Parathyroid adenoma (tissue), 2 donors: Measurements from ENCODE around the gene PI4K2A.
"Not testable (repeated sequence)": the region's sequence is repeated elsewhere in the genome, so short reads cannot be mapped to it uniquely, and the experiment has no call there.

Source experiments
- H2AFZ ChIP-seq: fragments of 300-600 bp; sonication (generic); one replicate; pipeline ENCODE4 v1.7.0; 2017; ENCODE audit warnings: antibody characterized with exemption, mild to moderate bottlenecking
- H3K27ac ChIP-seq: fragments of 300-600 bp; sonication (generic); one replicate; pipeline ENCODE4 v1.7.0; 2017
- H3K27me3 ChIP-seq: fragments of 300-600 bp; sonication (generic); one replicate; pipeline ENCODE4 v1.7.0; 2017; ENCODE audit warnings: low read length; ENCODE audit not compliant: control insufficient read depth, insufficient read depth
- H3K36me3 ChIP-seq: fragments of 300-600 bp; sonication (generic); one replicate; pipeline ENCODE4 v1.7.0; 2017; ENCODE audit warnings: low read length; ENCODE audit not compliant: control insufficient read depth, insufficient read depth
- H3K4me1 ChIP-seq: fragments of 300-600 bp; sonication (generic); one replicate; pipeline ENCODE4 v1.7.0; 2017; ENCODE audit warnings: control low read depth
- H3K4me2 ChIP-seq: fragments of 300-600 bp; sonication (generic); one replicate; pipeline ENCODE4 v1.7.0; 2017; ENCODE audit warnings: low read length
- H3K4me3 ChIP-seq: fragments of 300-600 bp; sonication (generic); one replicate; pipeline ENCODE4 v1.7.0; 2017; ENCODE audit warnings: low read depth, low read length
- H3K79me2 ChIP-seq: fragments of 300-600 bp; sonication (generic); one replicate; pipeline ENCODE4 v1.7.0; 2017; ENCODE audit warnings: control low read depth
- H3K9ac ChIP-seq: fragments of 300-600 bp; sonication (generic); one replicate; pipeline ENCODE4 v1.7.0; 2017; ENCODE audit warnings: mild to moderate bottlenecking
- H3K9me3 ChIP-seq: fragments of 300-600 bp; sonication (generic); one replicate; pipeline ENCODE4 v1.7.0; 2017; ENCODE audit warnings: low read length; ENCODE audit not compliant: control insufficient read depth
- TF ChIP-seq, protein P1 (sequence below): fragments of 300-600 bp; sonication (generic); IDR thresholded peaks from one replicate; pipeline ENCODE4 v1.7.0; 2017; ENCODE audit warnings: antibody characterized with exemption, mild to moderate bottlenecking
- donor health status: primary hyperparathyroidism.

Gene PI4K2A

DNA sequence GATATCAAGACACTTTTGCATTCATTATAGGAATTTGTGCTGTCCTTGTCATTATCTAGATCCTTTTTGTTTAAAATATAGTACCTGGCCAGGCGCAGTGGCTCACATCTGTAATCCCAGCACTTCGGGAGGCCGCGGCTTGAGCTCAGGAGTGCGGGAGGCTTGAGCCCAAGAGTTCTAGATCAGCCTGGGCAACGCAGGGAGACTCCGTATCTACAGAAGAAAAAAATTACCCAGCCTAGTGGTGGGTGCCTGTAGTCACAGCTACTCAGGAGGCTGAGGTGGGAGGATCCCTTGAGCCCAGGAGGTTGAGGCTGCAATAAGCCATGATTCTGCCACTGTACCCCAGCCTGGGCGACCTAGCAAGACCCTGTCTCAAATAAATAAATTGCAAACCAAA is 6.5 kb upstream of the PI4K2A start:
- TF ChIP-seq, protein P1, sequence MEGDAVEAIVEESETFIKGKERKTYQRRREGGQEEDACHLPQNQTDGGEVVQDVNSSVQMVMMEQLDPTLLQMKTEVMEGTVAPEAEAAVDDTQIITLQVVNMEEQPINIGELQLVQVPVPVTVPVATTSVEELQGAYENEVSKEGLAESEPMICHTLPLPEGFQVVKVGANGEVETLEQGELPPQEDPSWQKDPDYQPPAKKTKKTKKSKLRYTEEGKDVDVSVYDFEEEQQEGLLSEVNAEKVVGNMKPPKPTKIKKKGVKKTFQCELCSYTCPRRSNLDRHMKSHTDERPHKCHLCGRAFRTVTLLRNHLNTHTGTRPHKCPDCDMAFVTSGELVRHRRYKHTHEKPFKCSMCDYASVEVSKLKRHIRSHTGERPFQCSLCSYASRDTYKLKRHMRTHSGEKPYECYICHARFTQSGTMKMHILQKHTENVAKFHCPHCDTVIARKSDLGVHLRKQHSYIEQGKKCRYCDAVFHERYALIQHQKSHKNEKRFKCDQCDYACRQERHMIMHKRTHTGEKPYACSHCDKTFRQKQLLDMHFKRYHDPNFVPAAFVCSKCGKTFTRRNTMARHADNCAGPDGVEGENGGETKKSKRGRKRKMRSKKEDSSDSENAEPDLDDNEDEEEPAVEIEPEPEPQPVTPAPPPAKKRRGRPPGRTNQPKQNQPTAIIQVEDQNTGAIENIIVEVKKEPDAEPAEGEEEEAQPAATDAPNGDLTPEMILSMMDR, result peak; percentile 15
- H3K27ac ChIP-seq, result peak overlapping the region; percentile 88
- H3K27me3 ChIP-seq, result no peaks in the 10 kb centered on the region
- peak overlapping the region; percentile 84 for H3K4me3 ChIP-seq
- H3K36me3 ChIP-seq, result no peaks in the 10 kb centered on the region
- H3K9ac ChIP-seq, result no peak overlapping the region
- H3K9me3 ChIP-seq, result no peaks in the 10 kb centered on the region
- H3K4me1 ChIP-seq, result peaks cover 5% of the 10 kb centered on the region
- H3K79me2 ChIP-seq, result peaks cover 11% of the 10 kb centered on the region
- peak overlapping the region; percentile 68 for H3K4me2 ChIP-seq
- H2AFZ ChIP-seq, result peak overlapping the region; percentile 100

DNA sequence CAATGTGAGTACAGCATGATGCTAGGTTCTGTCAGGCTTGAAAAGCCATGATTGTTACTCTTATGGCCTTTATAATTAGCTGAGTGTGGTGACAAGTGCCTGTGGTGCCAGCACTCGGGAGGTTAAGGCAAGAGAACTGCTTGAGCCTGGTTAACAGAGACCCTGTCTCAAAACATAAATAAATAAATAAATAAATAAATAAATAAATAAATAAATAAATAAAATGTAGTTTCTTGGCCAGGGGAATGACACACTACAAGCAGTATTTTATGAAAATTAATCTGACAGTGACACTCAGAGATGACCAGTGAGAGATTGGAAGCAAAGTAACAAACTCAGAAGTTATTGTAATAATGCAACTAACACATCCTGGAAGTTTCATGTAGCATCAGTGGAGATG is 4.9 kb upstream of the PI4K2A start:
- Histone ChIP-seq H3K4me3 (no peak overlapping the region), H3K9me3 (no peaks in the 10 kb centered on the region), H3K27me3 (no peaks in the 10 kb centered on the region), H3K27ac (no peak overlapping the region), H2AFZ (no peak overlapping the region), H3K79me2 (peaks cover 11% of the 10 kb centered on the region), H3K4me1 (peaks cover 5% of the 10 kb centered on the region), H3K36me3 (no peaks in the 10 kb centered on the region), H3K4me2 (no peak overlapping the region), H3K9ac (no peak overlapping the region)
- TF ChIP-seq, protein P1, result no peak

DNA sequence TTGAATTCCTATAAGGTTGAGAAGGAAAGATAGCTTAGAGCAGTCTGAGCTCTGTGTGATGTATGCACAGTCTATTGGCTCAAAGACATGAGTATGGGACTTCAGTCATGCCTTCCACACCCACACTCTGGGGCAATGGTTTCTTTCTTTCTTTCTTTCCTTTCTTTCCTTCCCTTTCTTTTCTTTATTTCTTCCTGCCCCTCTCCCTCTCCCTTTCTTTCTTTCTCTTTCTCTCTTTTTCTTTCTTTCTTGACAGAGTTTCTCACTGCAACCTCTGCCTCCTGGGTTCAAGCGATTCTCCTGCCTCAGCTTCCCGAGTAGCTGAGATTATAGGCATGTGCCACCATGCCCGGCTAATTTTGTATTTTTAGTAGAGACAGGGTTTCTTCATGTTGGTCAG is 1.4 kb upstream of the PI4K2A start:
- not testable (repeated sequence) for H3K36me3 ChIP-seq, H3K9me3 ChIP-seq, H3K4me3 ChIP-seq, H3K4me2 ChIP-seq, H3K27me3 ChIP-seq, H3K27ac ChIP-seq, H3K9ac ChIP-seq
- Histone ChIP-seq H2AFZ (peak overlapping the region; percentile 23), H3K4me1 (peaks cover 10% of the 10 kb centered on the region), H3K79me2 (peaks cover 22% of the 10 kb centered on the region)

DNA sequence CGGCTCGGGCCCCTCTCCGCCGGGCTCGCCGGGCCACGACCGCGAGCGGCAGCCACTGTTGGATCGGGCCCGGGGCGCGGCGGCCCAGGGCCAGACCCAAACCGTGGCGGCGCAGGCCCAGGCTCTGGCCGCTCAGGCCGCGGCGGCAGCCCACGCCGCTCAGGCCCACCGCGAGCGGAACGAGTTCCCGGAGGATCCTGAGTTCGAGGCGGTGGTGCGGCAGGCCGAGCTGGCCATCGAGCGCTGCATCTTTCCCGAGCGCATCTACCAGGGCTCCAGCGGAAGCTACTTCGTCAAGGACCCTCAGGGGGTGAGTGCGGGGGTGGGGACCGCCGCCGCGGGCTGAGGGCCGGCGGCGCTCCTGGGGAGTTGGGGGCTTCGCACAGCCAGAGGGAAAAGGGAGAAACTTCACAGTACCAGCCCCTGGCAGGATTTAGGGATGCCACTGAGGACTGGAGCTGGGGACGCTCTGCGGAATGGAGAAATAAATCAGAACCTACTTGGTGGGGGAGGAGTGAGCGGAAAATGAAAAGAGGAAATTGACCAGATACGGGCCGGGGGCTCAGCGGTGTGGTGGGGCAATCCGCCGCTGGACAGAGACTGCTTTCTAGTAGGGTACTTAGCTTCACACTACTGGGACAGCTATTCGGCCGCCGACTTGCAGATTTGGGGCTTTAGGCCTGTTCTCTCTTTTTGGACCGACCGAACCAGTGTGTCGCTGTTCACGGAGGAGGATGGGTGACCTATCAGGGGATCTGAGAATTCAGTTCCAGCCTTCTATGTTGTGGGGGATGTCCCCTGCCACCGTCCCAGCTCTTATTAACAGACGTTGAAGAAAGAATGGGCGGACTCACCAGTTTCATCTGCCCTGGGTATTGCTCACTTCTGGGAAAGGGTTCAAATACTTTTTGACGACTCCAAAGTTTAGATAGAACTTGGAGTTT is 669 bp downstream of the PI4K2A start:
- H3K4me1 ChIP-seq, result peaks cover 10% of the 10 kb centered on the region
- TF ChIP-seq, protein P1, result no peak
- H3K9me3 ChIP-seq, result no peaks in the 10 kb centered on the region
- H3K27me3 ChIP-seq, result no peaks in the 10 kb centered on the region
- peak overlapping the region; percentile 86 for H3K4me2 ChIP-seq
- no peak overlapping the region for H3K27ac ChIP-seq
- H2AFZ ChIP-seq, result peak overlapping the region; percentile 72
- H3K9ac ChIP-seq, result peak overlapping the region; percentile 63
- peaks cover 30% of the 10 kb centered on the region for H3K79me2 ChIP-seq
- H3K4me3 ChIP-seq, result peak overlapping the region; percentile 75
- no peaks in the 10 kb centered on the region for H3K36me3 ChIP-seq

DNA sequence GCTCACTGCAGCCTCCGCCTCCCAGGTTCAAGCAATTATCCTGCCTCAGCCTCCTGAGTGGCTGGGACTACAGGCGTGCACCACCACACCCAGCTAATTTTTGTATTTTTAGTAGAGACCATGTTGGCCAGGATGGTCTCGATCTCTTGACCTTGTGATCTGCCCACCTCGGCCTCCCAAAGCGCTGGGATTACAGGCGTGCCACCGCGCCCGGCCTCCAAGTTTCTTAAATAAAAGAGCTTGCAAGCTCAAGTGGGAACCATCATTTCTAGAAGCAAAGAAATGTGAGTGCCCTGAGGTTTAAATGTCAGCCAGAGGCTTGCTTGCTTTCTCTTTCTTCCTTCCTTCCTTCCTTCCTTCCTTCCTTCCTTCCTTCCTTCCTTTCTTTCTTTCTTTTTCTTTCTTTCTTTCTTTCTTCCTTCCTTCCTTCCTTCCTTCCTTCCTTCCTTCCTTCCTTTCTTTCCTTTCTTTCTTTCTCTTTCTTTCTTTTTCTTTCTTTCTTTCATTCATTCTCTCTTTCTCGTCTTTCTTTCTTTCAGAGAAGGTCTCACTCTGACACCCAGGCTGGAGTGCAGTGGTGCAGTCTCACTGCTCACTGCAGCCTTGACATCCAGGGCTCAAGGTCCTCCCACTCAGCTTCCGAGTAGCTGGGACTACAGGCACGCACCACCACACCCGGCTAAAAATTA is 2.1 kb downstream of the PI4K2A start:
- H3K27me3 ChIP-seq, H3K36me3 ChIP-seq, H3K27ac ChIP-seq, H3K4me2 ChIP-seq, H3K4me3 ChIP-seq, H3K9me3 ChIP-seq, H3K9ac ChIP-seq, H2AFZ ChIP-seq: not testable (repeated sequence)
- Histone ChIP-seq H3K4me1 (peaks cover 10% of the 10 kb centered on the region), H3K79me2 (peaks cover 34% of the 10 kb centered on the region)
